SIG-M5 treated with dmso at 0.1 percent for 504 hours (cell line): ENCODE measurements around the gene CTAG1A.
"Not testable (repeated sequence)": the region's sequence is repeated elsewhere in the genome, so short reads cannot be mapped to it uniquely, and the experiment has no call there.

Experiments used
- DNase-seq: peaks from one replicate; lab custom pipeline; 2025; ENCODE audit not compliant: unreplicated experiment; lab: John Stamatoyannopoulos, UW

CTAG1A gene

DNA sequence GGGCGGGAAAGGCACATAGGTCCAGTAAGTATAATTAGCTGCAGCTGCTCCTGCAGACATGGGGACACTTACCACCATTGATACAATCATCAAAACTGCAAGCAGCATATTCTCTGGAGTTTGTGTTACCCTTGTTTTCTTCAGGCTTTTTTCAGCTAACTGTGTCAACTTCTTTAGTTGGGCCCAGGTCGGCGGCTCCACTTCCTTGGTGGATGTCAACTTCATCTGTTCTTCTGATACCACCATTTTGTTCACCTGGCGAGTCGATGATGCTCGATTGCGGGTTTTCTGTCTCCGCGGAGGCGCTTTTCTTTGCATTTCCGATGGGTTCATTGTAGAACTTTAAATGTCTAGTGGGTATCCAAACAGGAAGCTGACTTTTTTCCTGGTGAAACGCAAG, 26.2 kb downstream of the CTAG1A start:
- DNase-seq, result not testable (repeated sequence)

DNA sequence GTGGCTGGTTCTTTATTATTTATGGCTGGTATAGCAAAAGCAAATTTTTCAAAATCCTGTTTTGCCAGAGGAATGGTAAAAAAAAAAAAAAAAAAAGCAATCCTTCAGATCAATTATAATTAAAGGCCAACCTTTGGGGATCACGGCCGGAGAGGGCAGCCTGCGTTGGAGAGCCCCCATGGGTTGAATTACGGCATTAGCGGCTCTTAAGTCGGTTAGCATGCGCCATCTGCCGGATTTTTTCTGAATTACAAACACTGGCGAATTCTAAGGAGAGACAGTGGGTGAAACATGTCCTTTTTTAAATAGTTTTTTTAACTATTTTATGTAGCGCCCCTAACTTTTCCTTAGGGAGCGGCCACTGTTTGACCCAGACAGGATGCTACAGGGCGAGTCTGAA, 28.7 kb downstream of the CTAG1A start:
- not testable (repeated sequence) for DNase-seq

DNA sequence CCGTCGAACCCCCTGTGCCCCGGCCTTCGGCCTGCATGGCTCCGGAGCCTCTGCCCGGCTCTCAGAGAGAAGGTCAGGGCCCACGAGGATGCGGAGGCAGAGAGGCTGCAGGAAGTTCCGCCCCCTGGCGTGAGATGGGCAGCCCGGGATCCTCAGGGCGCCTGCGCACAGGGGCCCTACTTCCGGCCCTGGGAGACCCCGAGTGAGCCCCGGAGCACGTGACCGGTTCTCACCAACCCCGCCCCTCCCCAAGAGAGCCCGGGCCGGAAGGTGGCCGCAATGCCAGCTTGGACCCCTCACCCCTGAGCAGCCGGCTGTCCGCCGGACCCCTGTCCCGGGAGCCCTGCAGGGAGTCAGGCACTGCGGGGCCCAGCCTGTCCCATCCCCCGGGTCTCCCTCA, 34.2 kb downstream of the CTAG1A start, which contains the start of gene CTAG1B:
Gene CTAG1B (minus strand): TSS at position 101 of the 400 bp plus-strand sequence. CDS start 64 bp downstream, at position 37.
- DNase-seq, result not testable (repeated sequence)

DNA sequence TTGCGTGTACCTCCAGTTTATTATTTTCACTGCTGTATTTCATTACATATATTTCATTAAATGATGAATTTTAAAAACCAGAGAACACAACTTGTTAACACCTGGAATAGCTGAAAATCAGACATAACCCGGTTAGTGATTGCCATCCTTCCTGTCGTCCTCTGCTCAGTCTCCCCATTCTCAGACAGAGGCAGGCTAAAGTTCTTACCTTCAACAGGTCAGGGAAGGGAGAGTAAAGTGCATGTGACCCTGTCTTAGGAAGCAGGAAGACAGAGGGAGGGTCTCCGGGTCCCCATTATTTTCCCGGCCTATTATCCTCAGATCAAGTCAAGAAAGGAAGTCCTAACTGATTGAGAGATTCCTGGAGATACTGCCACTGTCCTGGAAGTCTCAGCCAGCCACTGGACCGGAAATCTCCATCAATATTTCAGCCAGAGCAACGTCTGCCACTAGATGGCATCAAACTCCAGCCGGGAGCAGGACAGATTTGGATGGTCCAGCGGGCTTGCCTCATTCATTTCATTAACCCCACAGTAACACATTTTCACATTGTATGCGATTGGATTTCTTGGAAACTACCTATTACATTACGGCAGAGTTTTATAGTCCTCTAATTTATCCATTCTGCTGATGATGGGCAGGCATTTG, 36.0 kb downstream of the CTAG1A start:
- not testable (repeated sequence) for DNase-seq

DNA sequence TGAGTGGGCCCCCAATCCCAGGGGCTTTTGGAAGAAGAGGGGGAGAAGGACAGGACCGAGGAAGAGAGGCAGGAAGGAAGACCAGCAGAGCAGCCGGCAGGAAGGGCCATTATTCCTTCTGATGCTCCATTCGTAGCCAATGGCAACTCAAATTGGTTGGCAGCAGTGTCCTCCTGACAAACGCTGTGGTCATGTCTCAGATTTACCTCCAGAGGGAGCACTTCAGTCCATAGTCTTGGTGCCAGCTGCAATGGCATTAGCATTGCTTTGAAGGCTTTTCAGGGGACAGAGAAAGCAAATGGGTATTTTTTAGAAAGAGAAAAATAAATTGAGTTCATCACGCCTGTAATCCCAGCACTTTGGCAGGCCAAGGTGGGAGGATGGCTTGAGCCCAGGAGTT, 44.0 kb downstream of the CTAG1A start:
- not testable (repeated sequence) for DNase-seq

DNA sequence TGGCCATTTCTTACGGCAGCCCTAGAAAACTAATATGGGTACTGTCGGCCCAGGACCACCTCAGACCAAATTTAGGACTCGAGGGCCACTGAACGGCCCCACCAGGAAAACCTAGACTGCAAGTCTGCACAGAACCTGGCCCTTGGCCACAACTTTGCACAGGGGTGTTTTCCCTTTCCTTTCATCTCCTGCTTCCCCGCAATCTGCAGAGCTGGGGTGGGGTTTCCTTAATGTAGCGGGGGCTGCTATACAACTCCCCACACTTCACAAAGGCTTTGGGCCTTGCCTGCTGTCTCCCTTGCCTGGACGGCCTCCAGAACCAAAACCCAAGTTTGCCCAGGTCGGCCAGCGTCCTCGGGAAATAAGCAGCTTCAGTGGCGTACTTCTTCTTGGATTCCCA, 46.0 kb downstream of the CTAG1A start:
- DNase-seq, result not testable (repeated sequence)

DNA sequence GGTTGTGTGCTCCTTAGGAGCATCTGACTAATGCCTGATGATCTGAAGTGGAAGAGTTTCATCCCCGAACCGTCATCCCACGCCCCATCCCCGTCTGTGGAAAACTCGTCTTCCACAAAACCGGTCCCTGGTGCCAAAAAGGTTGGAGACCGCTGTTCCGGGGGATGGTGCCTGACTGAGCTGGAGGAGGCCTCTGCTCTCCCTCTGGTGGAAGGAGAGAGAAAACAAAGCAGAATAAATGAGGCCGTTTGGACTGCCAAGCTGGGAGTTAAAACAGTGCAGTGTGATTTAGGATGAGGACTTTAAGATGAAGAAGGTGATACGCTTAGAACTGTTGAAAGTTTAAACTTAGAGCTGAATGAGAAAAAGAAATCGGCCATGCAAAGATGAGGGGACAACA, 48.7 kb downstream of the CTAG1A start:
- not testable (repeated sequence) for DNase-seq
